Stromal cell of bone marrow (primary cell): ENCODE results near the gene SEPTIN2.
"Not testable (repeated sequence)": the region's sequence is repeated elsewhere in the genome, so short reads cannot be mapped to it uniquely, and the experiment has no call there.

Source experiments
- DNase-seq: peaks from one replicate; pipeline ENCODE4 v3.0.0-alpha.2; 2012; ENCODE audit warnings: low read depth

The SEPTIN2 gene

DNA sequence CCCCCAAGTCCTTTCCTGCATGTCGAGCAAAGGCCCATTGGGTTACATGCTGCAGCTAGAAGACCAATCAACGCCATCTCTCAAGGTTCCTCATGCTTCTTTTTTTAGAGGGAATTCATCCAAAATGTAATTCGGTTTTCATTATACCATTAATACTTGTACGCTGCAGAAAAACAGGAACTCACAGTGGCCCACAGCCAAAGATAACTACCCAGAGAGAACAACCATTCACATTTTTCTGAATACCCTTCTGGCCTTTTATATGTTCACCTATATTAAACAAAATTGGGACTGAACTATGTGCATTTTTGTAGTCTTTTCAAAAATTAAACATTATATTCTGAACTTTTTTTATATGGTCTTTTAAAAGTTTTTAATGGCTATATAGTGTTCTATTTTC is 66.1 kb downstream of the SEPTIN2 start:
- DNase-seq = no peak

DNA sequence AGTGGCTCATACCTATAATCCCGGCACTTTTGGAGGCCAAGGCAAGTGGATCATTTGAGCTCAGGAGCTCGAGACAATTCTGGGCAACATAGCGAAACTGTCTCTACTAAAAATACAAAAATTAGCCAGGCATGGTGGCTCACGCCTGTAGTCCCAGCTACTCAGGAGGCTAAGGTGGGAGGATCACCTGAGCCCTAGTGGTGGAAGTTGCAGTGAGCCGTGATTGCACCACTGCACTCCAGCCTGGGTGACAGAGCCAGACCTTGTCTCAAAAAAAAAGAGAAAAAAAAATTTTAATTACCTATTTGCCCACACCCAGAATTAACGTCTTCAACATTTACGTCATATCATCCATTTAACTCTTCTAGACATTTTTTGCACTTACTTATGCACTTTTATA is 69.7 kb downstream of the SEPTIN2 start:
- not testable (repeated sequence) for DNase-seq

DNA sequence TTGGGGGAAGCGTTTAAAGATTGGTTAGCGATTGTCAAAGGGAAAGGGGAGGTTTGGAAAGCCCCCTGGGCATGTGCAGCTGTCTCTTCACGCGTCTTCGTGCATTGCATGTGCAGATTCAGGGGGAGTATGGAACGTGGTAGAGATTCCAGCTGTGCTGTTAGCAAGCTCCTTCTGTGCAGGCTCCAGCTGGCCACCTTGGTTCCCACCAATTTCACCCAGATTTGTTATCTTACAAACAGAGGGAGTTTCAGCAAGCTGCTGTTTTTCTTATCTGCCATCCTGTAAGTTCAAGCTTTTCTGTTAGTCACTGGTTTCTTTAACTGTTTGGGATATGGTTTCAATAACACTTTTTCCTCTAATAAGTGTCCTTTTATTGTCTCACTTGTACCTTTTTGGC is 70.8 kb downstream of the SEPTIN2 start:
- DNase-seq = no peak

DNA sequence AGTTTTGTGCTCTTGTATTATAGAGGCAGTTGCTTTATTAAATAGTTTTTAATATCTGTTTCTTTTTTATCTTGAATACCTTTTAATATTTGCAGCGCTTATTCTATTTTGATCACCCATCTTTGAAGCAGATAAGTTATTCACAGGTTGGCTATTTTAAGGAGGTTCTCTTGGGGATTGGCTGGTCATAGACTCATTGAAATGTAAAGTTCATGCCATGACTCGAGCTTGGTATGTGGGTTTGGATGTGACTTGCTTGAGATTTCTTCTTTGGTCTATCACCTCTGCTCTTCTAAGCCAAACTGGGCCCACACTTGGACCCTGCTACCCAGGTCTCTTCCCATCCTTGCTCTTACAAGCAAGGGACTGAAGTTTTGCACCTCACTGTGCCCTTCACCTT is 74.0 kb downstream of the SEPTIN2 start:
- no peak for DNase-seq

DNA sequence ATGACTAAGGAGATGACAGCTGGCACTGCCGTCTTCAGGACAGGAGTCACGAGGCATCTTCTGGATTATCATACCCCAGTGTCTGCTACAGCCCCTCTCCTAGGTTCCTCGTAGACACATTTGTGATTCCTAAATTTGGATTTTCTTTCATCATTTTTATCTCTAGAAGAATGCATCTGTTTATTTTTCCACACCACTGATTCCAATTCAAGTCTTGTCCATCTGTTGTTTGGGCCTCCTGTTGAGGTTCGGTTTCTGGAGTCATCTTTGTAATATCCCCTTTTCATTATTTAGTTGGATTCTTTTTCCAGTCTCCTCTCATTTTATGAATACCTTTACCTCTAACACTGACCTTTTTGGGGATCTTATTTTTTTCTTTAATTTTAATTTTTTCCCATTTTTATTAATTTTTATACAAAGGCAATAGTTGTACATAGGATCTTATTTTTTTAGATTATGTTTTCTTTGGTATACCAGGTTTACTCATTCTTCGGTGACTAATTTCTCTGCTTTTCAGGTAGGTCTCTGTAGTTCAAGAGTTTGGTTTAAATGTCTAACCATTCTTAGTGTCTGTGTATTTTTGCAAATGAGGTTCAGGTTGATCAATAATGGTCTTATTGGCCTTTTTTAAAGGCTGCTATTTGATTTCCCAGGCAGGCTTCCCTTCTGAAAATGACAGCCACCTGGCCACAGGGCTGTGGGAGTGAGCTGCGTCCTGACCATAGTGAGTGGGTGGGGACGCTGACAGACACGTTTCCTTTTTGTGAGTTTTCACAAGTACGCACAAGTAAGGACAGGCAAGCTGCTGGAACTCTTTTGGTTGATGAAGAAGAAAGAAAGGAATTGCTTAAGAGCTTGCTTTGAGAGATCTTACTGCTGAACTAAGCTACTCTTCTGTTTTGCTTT is 74.8 kb downstream of the SEPTIN2 start:
- no peak for DNase-seq

DNA sequence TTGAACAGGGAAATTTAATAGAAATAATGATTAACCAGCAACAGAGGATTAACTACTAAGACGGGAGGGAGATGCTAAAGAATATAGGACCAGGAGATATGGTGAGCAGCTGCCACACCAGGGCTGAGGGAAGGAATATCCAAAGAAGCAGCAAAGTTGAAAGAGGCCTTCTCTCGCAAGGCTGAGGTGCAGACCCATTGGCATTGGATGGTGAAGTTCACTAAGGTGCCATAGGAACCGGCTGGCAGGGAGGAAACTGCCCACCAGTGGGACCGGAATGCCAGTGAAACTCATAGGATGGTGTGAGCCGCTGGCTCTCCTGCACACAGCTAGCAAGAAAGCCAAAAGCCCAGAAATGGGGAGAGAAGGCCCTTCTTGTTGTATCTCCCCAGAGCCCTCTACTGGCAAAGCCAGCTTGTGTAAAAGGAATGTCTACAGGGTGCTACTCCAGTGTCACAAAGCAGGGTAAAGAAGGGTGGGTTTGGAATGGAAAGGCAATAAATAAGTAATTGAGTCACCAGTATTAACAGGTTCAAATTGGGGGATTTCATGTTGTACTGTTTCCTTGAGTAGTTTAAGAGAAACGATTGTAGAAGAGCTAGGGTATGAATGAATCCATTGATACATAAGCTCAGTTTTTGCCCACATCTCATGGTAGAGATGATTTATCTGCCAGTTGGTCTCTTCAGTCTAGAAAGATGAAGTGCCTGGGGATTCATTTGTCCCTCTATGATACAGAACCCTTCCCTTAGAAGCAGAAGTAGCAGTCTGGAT is 76.4 kb downstream of the SEPTIN2 start:
- DNase-seq = no peak

DNA sequence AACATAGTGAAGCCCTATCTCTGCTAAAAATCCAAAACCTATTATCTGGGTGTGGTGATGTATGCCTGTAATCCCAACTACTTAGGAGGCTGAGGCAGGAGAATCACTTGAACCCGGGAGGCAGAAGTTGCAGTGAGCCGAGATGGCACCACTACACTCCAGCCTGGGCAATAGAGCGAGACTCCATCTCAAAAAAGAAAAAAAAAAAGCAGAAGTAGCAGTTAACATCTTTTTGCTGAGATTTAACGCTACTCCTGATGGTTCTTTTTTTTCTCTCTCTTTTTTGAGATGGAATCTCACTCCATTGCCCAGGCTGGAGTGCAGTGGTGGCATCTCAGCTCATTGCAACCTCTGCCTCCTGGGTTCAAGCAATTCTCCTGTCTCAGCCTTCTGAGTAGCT is 77.0 kb downstream of the SEPTIN2 start:
- DNase-seq = not testable (repeated sequence)

DNA sequence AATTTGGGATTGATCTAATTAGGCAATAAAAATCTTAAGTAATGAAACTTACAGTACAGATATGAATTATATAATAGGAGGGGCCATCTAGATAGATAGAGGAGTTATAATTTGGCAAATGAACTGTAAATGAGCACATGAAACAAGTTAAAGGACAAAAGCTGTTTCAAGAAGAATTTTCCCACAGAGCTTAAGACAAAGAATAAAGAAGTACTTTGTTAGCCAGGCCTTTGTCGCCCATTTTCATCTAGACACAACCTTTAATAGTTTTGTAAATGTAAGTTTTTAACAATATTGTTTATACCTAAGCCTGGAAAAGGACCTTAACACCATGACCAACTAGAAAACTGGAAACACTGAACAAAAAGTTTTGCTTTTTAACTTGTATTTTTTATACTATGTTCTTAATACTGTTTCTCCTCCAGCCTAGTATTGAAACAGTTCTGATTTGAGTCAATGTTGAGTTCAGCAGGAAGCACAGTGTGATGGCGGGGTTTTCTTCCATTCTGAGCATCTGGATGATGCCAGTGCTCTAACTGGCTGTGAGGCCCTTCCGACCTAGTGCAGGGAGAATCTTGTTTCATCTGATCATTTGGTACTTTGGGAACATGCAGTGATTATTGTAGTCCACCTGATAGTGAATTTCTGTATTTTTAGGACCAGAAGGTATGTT is 77.9 kb downstream of the SEPTIN2 start:
- no peak for DNase-seq

DNA sequence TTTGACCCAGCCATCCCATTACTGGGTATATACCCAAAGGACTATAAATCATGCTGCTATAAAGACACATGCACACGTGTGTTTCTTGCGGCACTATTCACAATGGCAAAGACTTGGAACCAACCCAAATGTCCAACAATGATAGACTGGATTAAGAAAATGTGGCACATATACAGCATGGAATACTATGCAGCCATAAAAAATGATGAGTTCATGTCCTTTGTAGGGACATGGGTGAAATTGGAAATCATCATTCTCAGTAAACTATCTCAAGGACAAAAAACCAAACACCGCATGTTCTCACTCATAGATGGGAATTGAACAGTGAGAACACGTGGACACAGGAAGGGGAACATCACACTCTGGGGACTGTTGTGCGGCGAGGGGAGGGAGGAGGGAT is 81.1 kb downstream of the SEPTIN2 start:
- DNase-seq = not testable (repeated sequence)

DNA sequence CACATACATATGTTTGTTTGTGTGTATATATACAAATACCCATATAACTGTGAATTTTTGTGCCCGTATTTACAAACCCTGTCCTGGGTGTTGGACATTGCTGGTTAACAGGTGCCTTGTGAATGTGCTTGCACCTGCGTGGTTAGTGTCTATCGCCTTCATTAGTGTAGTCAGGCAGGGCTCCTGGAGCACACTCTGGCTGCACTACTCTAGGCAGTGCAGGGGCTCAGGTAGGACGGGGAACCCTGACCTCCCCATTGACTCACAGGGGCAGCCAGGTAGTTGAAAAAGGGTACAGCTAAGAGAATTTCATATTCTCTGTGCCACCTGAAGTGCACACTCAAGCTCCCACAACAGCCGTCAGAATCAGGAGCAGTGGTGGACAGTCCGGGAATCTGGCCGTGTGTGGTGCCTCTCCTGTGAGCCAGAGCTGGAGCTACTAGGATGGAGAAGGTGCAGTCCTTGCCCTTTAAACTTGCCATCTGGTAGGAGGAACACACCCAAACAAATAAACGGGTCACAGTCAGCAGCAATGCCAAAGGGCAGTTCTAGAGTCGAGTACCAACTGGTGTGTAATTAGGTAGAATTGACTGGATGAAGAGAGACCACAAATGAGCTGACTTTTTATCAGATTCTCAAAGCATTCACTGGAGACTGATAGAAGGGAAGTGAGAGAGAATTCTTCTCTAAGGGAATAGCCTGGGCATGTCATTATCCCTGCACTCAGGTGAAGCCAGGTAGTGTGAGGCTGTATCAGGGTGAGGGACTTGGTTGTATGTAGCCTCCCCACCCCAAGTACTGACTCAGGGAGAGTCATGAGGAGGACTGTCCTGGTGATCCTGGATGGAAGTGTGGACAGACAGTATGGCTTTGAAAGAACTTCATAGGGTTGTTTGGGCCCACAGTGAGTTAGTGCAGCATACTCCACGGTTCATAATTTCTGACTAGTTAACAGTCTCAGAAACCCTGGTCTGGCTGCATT is 84.5 kb downstream of the SEPTIN2 start:
- DNase-seq = no peak
